Measurements from ENCODE around the gene CALHM4. TPM values are rescaled to one million over a fixed set of nuclear protein-coding genes. Genes with fewer than 3 reads are reported as not detected.

CALHM4 gene
- total RNA-seq (under 1 TPM in 1 of 10 donors, not detected in 9; 0.26 TPM), polyA plus RNA-seq (under 1 TPM; 0.09 to 0.22 TPM)
- long read RNA-seq, donor 1 = 0 reads
- long read RNA-seq, donor 2 = 0 reads
- long read RNA-seq, donor 3 = 0 reads

GRCh38 chr6:116553451-116553850 is at the start of gene CALHM4:
TSS of gene CALHM4 (plus strand) at chr6:116553751. CDS start at chr6:116553794, 43 bp downstream.
- no peak for ATAC-seq
- TF ChIP-seq CTCF (IDR thresholded peaks at IDR 0.05) = no peak
- Histone ChIP-seq H3K27ac (no peak within 1 kb of the TSS), H3K36me3 (no peaks in the 10 kb centered on the region), H3K4me1 (peaks cover 0 to 12% (median 5%) of the 10 kb centered on the region in 9 donors), H3K9me3 (no peaks in the 10 kb centered on the region), H3K27me3 (peaks cover 0 to 8% (median 0%) of the 10 kb centered on the region in 7 donors), H3K4me3 (no peak within 1 kb of the TSS)
- DNase-seq = no peak
- intact Hi-C loops (cut with DNase I) = no loop called here

GRCh38 chr6:116507324-116507723 is 46.2 kb upstream of the CALHM4 start:
- WGBS, 2 donors = 88 to 90% methylated on average over 3 of the region's 3 CpGs
- Histone ChIP-seq H3K4me1 (no peaks in the 10 kb centered on the region), H3K36me3 (no peaks in the 10 kb centered on the region), H3K27ac (no peak overlapping the region), H3K9me3 (peaks cover 0 to 16% (median 0%) of the 10 kb centered on the region in 11 donors), H3K4me3 (no peak overlapping the region), H3K27me3 (no peaks in the 10 kb centered on the region)
- no peak for TF ChIP-seq CTCF (IDR thresholded peaks at IDR 0.05)
- DNase-seq (no peak), ATAC-seq (no peak)
- intact Hi-C loops (cut with DNase I) = no loop called here

GRCh38 chr6:116508527-116508926 is 45.0 kb upstream of the CALHM4 start:
- no peak for ATAC-seq
- no peak for TF ChIP-seq CTCF (IDR thresholded peaks at IDR 0.05)
- H3K36me3 ChIP-seq = no peaks in the 10 kb centered on the region
- peaks cover 0 to 7% (median 2%) of the 10 kb centered on the region in 9 donors for H3K4me1 ChIP-seq
- intact Hi-C loops (cut with DNase I) = no loop called here
- H3K27me3 ChIP-seq = no peaks in the 10 kb centered on the region
- H3K27ac ChIP-seq = no peak overlapping the region
- DNase-seq = no peak
- H3K4me3 ChIP-seq = no peak overlapping the region
- H3K9me3 ChIP-seq = peaks cover 0 to 14% (median 0%) of the 10 kb centered on the region in 11 donors

GRCh38 chr6:116511424-116512110 is 42.0 kb upstream of the CALHM4 start, which contains the start of gene CALHM5:
TSS of gene CALHM5 (plus strand) at chr6:116511639. CDS start at chr6:116511697, 58 bp downstream.
- peak; percentile 43 to 58 for DNase-seq
- peaks cover 0 to 13% (median 6%) of the 10 kb centered on the region in 9 donors for H3K36me3 ChIP-seq
- peaks cover 0 to 24% (median 14%) of the 10 kb centered on the region in 9 donors for H3K4me1 ChIP-seq
- peak; percentile 18 to 83 (median 69) for TF ChIP-seq CTCF (IDR thresholded peaks at IDR 0.05)
- H3K27ac ChIP-seq = peak within 1 kb of the TSS; percentile 76 to 92 (median 86)
- intact Hi-C loops (cut with DNase I) = loop anchor here in 3 of 10 donors (1.0 to 2.0 kb wide), 4 partner anchors 15 to 25 kb away; no protein-coding TSS in a partner anchor
- no peaks in the 10 kb centered on the region for H3K27me3 ChIP-seq
- ATAC-seq = peak; percentile 84 to 97 (median 92)
- whole genome bisulfite sequencing, 2 donors = 27 to 38% methylated on average over 10 of the region's 10 CpGs
- H3K4me3 ChIP-seq = peak within 1 kb of the TSS; percentile 27 to 60 (median 52)
- H3K9me3 ChIP-seq = peaks cover 0 to 14% (median 0%) of the 10 kb centered on the region in 11 donors

Data from heart right ventricle (tissue), 16 donors.